GM23338 (cell line): Measurements from ENCODE around the gene MYH13. TPM values are rescaled to one million over a fixed set of nuclear protein-coding genes. Genes with fewer than 3 reads are reported as not detected.

Experiments
- ATAC-seq: fragments of 200-7000 bp; cut with Tn5 transposase; 3 replicates; pipeline ENCODE4 v1.9.1; 2020
- DNase-seq: peaks from one replicate; pipeline ENCODE4 v3.0.0-alpha.2; 2015; ENCODE audit warnings: low spot score
- H2AFZ ChIP-seq: fragments of 200-600 bp; sonication (generic); 2 replicates; pipeline ENCODE4 v1.8.0; 2016; ENCODE audit warnings: antibody characterized with exemption, mild to moderate bottlenecking, moderate library complexity
- H3F3A ChIP-seq: fragments of 200-600 bp; sonication (generic); replicated peaks from 2 replicates; pipeline ENCODE4 v1.8.0; 2017; ENCODE audit warnings: antibody characterized with exemption, mixed run types, low read depth
- H3K27ac ChIP-seq: fragments of 200-600 bp; sonication (generic); 2 replicates; pipeline ENCODE4 v1.6.1; 2016; ENCODE audit warnings: low read depth
- H3K27me3 ChIP-seq: fragments of 200-600 bp; sonication (generic); 2 replicates; pipeline ENCODE4 v1.8.0; 2016; ENCODE audit warnings: mild to moderate bottlenecking, mixed run types, moderate library complexity; ENCODE audit not compliant: insufficient read depth
- H3K36me3 ChIP-seq: fragments of 200-600 bp; sonication (generic); 2 replicates; pipeline ENCODE4 v1.8.0; 2016; ENCODE audit warnings: mild to moderate bottlenecking; ENCODE audit not compliant: insufficient read depth
- H3K4me1 ChIP-seq: fragments of 200-600 bp; sonication (generic); 2 replicates; pipeline ENCODE4 v1.8.0; 2016; ENCODE audit warnings: mild to moderate bottlenecking, moderate library complexity; ENCODE audit not compliant: insufficient read depth
- H3K4me2 ChIP-seq: fragments of 200-600 bp; sonication (generic); 2 replicates; pipeline ENCODE4 v1.7.1; 2017; ENCODE audit warnings: mixed run types
- H3K4me3 ChIP-seq: fragments of 200-600 bp; sonication (generic); 2 replicates; pipeline ENCODE4 v1.6.1; 2016; ENCODE audit warnings: mixed run types
- H3K79me2 ChIP-seq: fragments of 200-600 bp; sonication (generic); replicated peaks from 2 replicates; pipeline ENCODE4 v1.8.0; 2017; ENCODE audit warnings: mild to moderate bottlenecking; ENCODE audit not compliant: insufficient read depth
- H3K9me2 ChIP-seq: fragments of 200-600 bp; sonication (generic); 2 replicates; pipeline ENCODE4 v1.8.0; 2017; ENCODE audit not compliant: insufficient read depth
- H4K20me1 ChIP-seq: fragments of 200-600 bp; sonication (generic); replicated peaks from 2 replicates; pipeline ENCODE4 v1.8.0; 2017; ENCODE audit warnings: mild to moderate bottlenecking; ENCODE audit not compliant: insufficient read depth
- H3K27ac Mint-ChIP-seq: 2 replicates; pipeline ENCODE4 v1.8.0; 2020; ENCODE audit warnings: inconsistent platforms, mild to moderate bottlenecking, moderate library complexity, mixed read lengths
- H3K27me3 Mint-ChIP-seq: 3 replicates; pipeline ENCODE4 v1.8.0; 2022; ENCODE audit warnings: low read depth, mild to moderate bottlenecking, moderate library complexity, mixed read lengths, inconsistent platforms; ENCODE audit not compliant: insufficient read depth, poor library complexity
- H3K36me3 Mint-ChIP-seq: 3 replicates; pipeline ENCODE4 v1.8.0; 2021; ENCODE audit warnings: low read depth, mild to moderate bottlenecking, inconsistent platforms, moderate library complexity, mixed read lengths
- H3K4me1 Mint-ChIP-seq: 3 replicates; pipeline ENCODE4 v1.8.0; 2020; ENCODE audit warnings: mild to moderate bottlenecking, inconsistent platforms, mixed read lengths
- H3K4me3 Mint-ChIP-seq: 3 replicates; pipeline ENCODE4 v1.8.0; 2021; ENCODE audit warnings: moderate library complexity, mild to moderate bottlenecking, inconsistent platforms, mixed read lengths
- H3K9me3 Mint-ChIP-seq: 3 replicates; pipeline ENCODE4 v1.8.0; 2020; ENCODE audit warnings: moderate library complexity, mild to moderate bottlenecking, inconsistent platforms, mixed read lengths
- CREB1 ChIP-seq: fragments of 250-450 bp; sonication (Bioruptor Pico); IDR thresholded peaks from 2 replicates; pipeline ENCODE4 v1.5.0; 2020; ENCODE audit warnings: low read depth, mild to moderate bottlenecking, moderate library complexity
- CTCF ChIP-seq, 2 experiments: fragments of 200-600 bp in 1 of 2; sonication (generic) in 1 of 2; conservative IDR thresholded peaks; 2 replicates each; pipeline versions ENCODE4 v1.5.1 to v1.6.1; 2016 to 2017; ENCODE audit warnings: antibody characterized with exemption in 2 of 2, low read depth in 2 of 2, mild to moderate bottlenecking in 2 of 2, moderate library complexity in 1 of 2
- ETS1 ChIP-seq: IDR thresholded peaks from 2 replicates; pipeline ENCODE4 v1.6.1; 2016; ENCODE audit warnings: antibody characterized with exemption
- EZH2 ChIP-seq: fragments of 200-600 bp; sonication (generic); IDR thresholded peaks from one replicate; pipeline ENCODE4 v1.8.0; 2017; ENCODE audit warnings: antibody characterized with exemption, mild to moderate bottlenecking, low read depth; ENCODE audit not compliant: unreplicated experiment
- EZH2phosphoT487 ChIP-seq: fragments of 200-600 bp; sonication (generic); IDR thresholded peaks from one replicate; pipeline ENCODE4 v1.8.1; 2018; ENCODE audit warnings: antibody characterized with exemption; ENCODE audit not compliant: unreplicated experiment
- JUNB ChIP-seq: IDR thresholded peaks from one replicate; pipeline ENCODE4 v1.6.1; 2016; ENCODE audit warnings: antibody characterized with exemption; ENCODE audit not compliant: unreplicated experiment
- NANOG ChIP-seq: IDR thresholded peaks from 2 replicates; pipeline ENCODE4 v1.6.1; 2016; ENCODE audit warnings: antibody characterized with exemption, borderline replicate concordance
- POLR2AphosphoS5 ChIP-seq: IDR thresholded peaks from 2 replicates; pipeline ENCODE4 v1.6.1; 2016; ENCODE audit warnings: antibody characterized with exemption, low read depth
- STAT1 ChIP-seq: IDR thresholded peaks from one replicate; pipeline ENCODE4 v1.6.1; 2016; ENCODE audit warnings: antibody characterized with exemption; ENCODE audit not compliant: unreplicated experiment
- ZNF114 ChIP-seq: fragments of 250-450 bp; sonication (Bioruptor Pico); IDR thresholded peaks from 2 replicates; pipeline ENCODE4 v1.5.0; 2020; ENCODE audit warnings: mild to moderate bottlenecking, moderate library complexity
- ZNF331 ChIP-seq: fragments of 250-450 bp; sonication (Bioruptor Pico); IDR thresholded peaks from 2 replicates; pipeline ENCODE4 v1.5.0; 2020; ENCODE audit warnings: low read depth, mild to moderate bottlenecking, moderate library complexity
- ZNF462 ChIP-seq: fragments of 250-450 bp; sonication (Bioruptor Pico); IDR thresholded peaks from 2 replicates; pipeline ENCODE4 v1.5.0; 2020; ENCODE audit warnings: mild to moderate bottlenecking, moderate library complexity
- polyA plus RNA-seq: library from polyadenylated mRNA; unstranded; fragments of >200 nt; fragmentation: Nextera tagmentation; extraction: Ambion mirVana; gene quantifications from 2 replicates; pipeline ENCODE4 v1.2.1, GENCODE V29; 2016
- total RNA-seq: library from RNA; depleted of rRNA; stranded (reverse); fragments of >200 nt; shearing (Covaris generic); gene quantifications from 2 replicates; pipeline ENCODE4 v1.2.3, GENCODE V29; 2014
- TF ChIP-seq, protein P1 (sequence below): IDR thresholded peaks from one replicate; pipeline ENCODE4 v1.6.1; 2018; ENCODE audit warnings: antibody characterized with exemption; ENCODE audit not compliant: unreplicated experiment

The MYH13 gene
- total and polyA plus RNA-seq, 2 experiments from 2014 or later: not detected

DNA sequence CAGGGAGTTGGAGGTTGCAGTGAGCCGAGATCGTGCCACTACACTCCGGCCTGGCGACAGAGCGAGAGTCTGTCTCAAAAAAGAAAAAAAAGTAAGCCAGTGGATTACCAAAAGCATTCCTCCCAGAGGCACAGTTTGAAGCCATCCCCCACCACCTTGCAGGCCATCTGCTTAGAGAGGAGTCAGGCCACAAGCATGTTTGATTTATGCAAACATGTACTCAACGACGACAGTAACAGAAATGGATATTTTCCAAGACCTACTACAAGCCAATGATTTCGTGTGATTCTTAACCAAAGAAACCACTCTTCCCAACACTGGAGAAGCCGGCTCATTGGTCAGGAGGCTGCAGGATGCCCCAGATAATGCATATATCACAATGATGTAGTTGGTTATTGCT is 34.8 kb downstream of the MYH13 start:
- TF ChIP-seq NANOG (no peak), ZNF331 (no peak), CREB1 (CRISPR knock-in tag) (no peak), ETS1 (no peak), EZH2phosphoT487 (no peak), ZNF462 (CRISPR knock-in tag) (no peak), ZNF114 (CRISPR knock-in tag) (no peak), EZH2 (no peak), JUNB (no peak), POLR2AphosphoS5 (no peak), STAT1 (no peak), CTCF (conservative IDR thresholded peaks at IDR 0.05; ENCODE audit: low read depth in 2 of 2) (no peak)
- TF ChIP-seq, protein P1, sequence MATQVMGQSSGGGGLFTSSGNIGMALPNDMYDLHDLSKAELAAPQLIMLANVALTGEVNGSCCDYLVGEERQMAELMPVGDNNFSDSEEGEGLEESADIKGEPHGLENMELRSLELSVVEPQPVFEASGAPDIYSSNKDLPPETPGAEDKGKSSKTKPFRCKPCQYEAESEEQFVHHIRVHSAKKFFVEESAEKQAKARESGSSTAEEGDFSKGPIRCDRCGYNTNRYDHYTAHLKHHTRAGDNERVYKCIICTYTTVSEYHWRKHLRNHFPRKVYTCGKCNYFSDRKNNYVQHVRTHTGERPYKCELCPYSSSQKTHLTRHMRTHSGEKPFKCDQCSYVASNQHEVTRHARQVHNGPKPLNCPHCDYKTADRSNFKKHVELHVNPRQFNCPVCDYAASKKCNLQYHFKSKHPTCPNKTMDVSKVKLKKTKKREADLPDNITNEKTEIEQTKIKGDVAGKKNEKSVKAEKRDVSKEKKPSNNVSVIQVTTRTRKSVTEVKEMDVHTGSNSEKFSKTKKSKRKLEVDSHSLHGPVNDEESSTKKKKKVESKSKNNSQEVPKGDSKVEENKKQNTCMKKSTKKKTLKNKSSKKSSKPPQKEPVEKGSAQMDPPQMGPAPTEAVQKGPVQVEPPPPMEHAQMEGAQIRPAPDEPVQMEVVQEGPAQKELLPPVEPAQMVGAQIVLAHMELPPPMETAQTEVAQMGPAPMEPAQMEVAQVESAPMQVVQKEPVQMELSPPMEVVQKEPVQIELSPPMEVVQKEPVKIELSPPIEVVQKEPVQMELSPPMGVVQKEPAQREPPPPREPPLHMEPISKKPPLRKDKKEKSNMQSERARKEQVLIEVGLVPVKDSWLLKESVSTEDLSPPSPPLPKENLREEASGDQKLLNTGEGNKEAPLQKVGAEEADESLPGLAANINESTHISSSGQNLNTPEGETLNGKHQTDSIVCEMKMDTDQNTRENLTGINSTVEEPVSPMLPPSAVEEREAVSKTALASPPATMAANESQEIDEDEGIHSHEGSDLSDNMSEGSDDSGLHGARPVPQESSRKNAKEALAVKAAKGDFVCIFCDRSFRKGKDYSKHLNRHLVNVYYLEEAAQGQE: no peak
- H3K79me2 ChIP-seq: no peaks in the 10 kb centered on the region
- H3K36me3 ChIP-seq: no peaks in the 10 kb centered on the region
- no peaks in the 10 kb centered on the region; the same call in 1 of the 2 replicates for H3K9me2 ChIP-seq
- Mint-ChIP-seq H3K36me3 (no peaks in the 10 kb centered on the region), H3K4me1 (peaks cover 12% of the 10 kb centered on the region), H3K27ac (no peak overlapping the region), H3K9me3 (no peaks in the 10 kb centered on the region), H3K27me3 (peaks cover 6% of the 10 kb centered on the region), H3K4me3 (no peak overlapping the region)
- ATAC-seq: no peak
- no peaks in the 10 kb centered on the region for H3F3A ChIP-seq
- no peaks in the 10 kb centered on the region for H4K20me1 ChIP-seq
- H3K4me2 ChIP-seq: no peak overlapping the region
- no peak overlapping the region for H3K27ac ChIP-seq
- H2AFZ ChIP-seq: peak overlapping the region; percentile 56; the same call in 1 of the 2 replicates
- no peaks in the 10 kb centered on the region for H3K27me3 ChIP-seq
- peaks cover 11% of the 10 kb centered on the region; the same call in 1 of the 2 replicates for H3K4me1 ChIP-seq
- no peak overlapping the region for H3K4me3 ChIP-seq
- DNase-seq: no peak
